RWPE1 (cell line): ENCODE data around the gene SLC25A11.

Source experiments
- CTCF ChIA-PET: fragments of 350-600 bp; sonication (Branson Sonifier 250); formaldehyde crosslinking; extraction: SDS; loops from one replicate; lab custom pipeline; 2021; lab: Yijun Ruan, JAX
- POLR2A ChIA-PET: fragments of 400-600 bp; formaldehyde crosslinking; extraction: SDS; loops from one replicate; lab custom pipeline; 2020; ENCODE audit warnings: antibody characterized with exemption; ENCODE audit not compliant: low non-redundant PET; lab: Yijun Ruan, JAX
- DNase-seq: peaks from one replicate; pipeline ENCODE4 v3.0.0; 2012; ENCODE audit warnings: low spot score
- H3K27ac ChIP-seq: fragments of 450-650 bp; 2 replicates; pipeline ENCODE4 v1.5.1; 2017
- CTCF ChIP-seq: fragments of 450-650 bp; conservative IDR thresholded peaks from 2 replicates; pipeline ENCODE4 v1.5.1; 2017; ENCODE audit warnings: low read depth, mild to moderate bottlenecking

The SLC25A11 gene

GRCh38 chr17:4971826-4972225 lies 32.0 kb upstream of the SLC25A11 start:
- TF ChIP-seq CTCF: no peak
- peak overlapping the region; percentile 31 for H3K27ac ChIP-seq
- POLR2A ChIA-PET: interaction anchor here (0.7 to 0.8 kb wide), 2 partner anchors 28 to 30 kb away, joined by 3 to 16 read pairs; no protein-coding TSS in a partner anchor
- DNase-seq: no peak
- CTCF ChIA-PET: interaction anchor here (0.6 kb wide), 1 partner anchor 9 kb away, joined by 3 read pairs; no protein-coding TSS in a partner anchor

GRCh38 chr17:4970273-4970672 lies 30.4 kb upstream of the SLC25A11 start:
- peak overlapping the region; percentile 98 for H3K27ac ChIP-seq
- ChIA-PET CTCF (interaction anchor here (0.6 kb wide), 1 partner anchor 215 kb away, joined by 4 read pairs; no protein-coding TSS in a partner anchor), POLR2A (interaction anchor here (2.0 kb wide), 1 partner anchor 17 kb away, joined by 10 read pairs; the partner anchor contains the start of gene CAMTA2)
- no peak for DNase-seq
- no peak for TF ChIP-seq CTCF

- ChIA-PET CTCF (interaction anchor here (0.6 kb wide), 1 partner anchor 214 kb away, joined by 4 read pairs; no protein-coding TSS in a partner anchor), POLR2A (interaction anchor here (1.5 to 2.0 kb wide), 2 partner anchors 17 to 24 kb away, joined by 3 to 10 read pairs; partner anchors contain the start of gene CAMTA2)
- no peak for TF ChIP-seq CTCF
- H3K27ac ChIP-seq: peak overlapping the region; percentile 98
- no peak for DNase-seq
Measured at GRCh38 chr17:4969551-4970173, 29.8 kb upstream of the SLC25A11 start.

GRCh38 chr17:4969047-4969550 lies 29.3 kb upstream of the SLC25A11 start:
- peak overlapping the region; percentile 98 for H3K27ac ChIP-seq
- POLR2A ChIA-PET: interaction anchor here (0.6 to 2.0 kb wide), 4 partner anchors 9 to 24 kb away, joined by 3 to 10 read pairs (median 4); partner anchors contain the start of genes CAMTA2 and PFN1
- peak; percentile 78 for DNase-seq
- no peak for TF ChIP-seq CTCF
- CTCF ChIA-PET: interaction anchor here (0.9 to 1.4 kb wide), 2 partner anchors 11 to 57 kb away, joined by 3 to 5 read pairs; no protein-coding TSS in a partner anchor

- H3K27ac ChIP-seq: peak overlapping the region; percentile 98
- CTCF ChIA-PET: interaction anchor here (0.9 to 1.4 kb wide), 3 partner anchors 12 to 58 kb away, joined by 3 to 5 read pairs (median 3); no protein-coding TSS in a partner anchor
- TF ChIP-seq CTCF: no peak
- DNase-seq: no peak
- POLR2A ChIA-PET: interaction anchor here (0.6 to 2.0 kb wide), 4 partner anchors 9 to 23 kb away, joined by 3 to 10 read pairs (median 4); partner anchors contain the start of genes CAMTA2 and PFN1
Measured at GRCh38 chr17:4968486-4969046, 28.7 kb upstream of the SLC25A11 start.
